IMR-90 (cell line): ENCODE data around the gene HINT3. TPM values are rescaled to one million over a fixed set of nuclear protein-coding genes. Genes with fewer than 3 reads are reported as not detected.
A peak's percentile ranks its signal among the peaks of the same experiment; 100 is the strongest.

ENCODE experiments used
- ATAC-seq: fragments of 200-7000 bp; cut with Tn5 transposase; 2 replicates; pipeline ENCODE4 v1.9.1; 2020; ENCODE audit warnings: low read depth, mild to moderate bottlenecking, moderate library complexity
- BruUV-seq: library from RNA; stranded (reverse); fragments of 400-500 nt; replicated peaks from 2 replicates; lab custom pipeline; 2021; lab: Mats Ljungman, UMichigan
- CTCF ChIA-PET: fragments of 300-600 bp; formaldehyde crosslinking; extraction: SDS; loops from one replicate; lab custom pipeline; 2021; ENCODE audit warnings: antibody characterized with exemption; lab: Yijun Ruan, JAX
- POLR2A ChIA-PET: fragments of 300-600 bp; sonication (Branson Sonifier 250); formaldehyde crosslinking; loops from one replicate; lab custom pipeline; 2022; ENCODE audit warnings: antibody characterized with exemption; ENCODE audit not compliant: unreplicated experiment; lab: Charles Lee
- DNase-seq: peaks from one replicate; pipeline ENCODE4 v3.0.0; 2013
- H2AFZ ChIP-seq: replicated peaks from 2 replicates; pipeline ENCODE3; 2013; ENCODE audit warnings: low read length, mild to moderate bottlenecking; ENCODE audit not compliant: poor library complexity
- H2AK5ac ChIP-seq: 2 replicates; pipeline ENCODE4 v1.6.1; 2013; ENCODE audit warnings: low read depth, low read length, inconsistent platforms
- H2AK9ac ChIP-seq: replicated peaks from 2 replicates; pipeline ENCODE3; 2013; ENCODE audit warnings: mild to moderate bottlenecking, low read depth, low read length, moderate library complexity; ENCODE audit not compliant: poor library complexity
- H2BK120ac ChIP-seq: 2 replicates; pipeline ENCODE4 v1.6.1; 2013; ENCODE audit warnings: low read depth, low read length, inconsistent platforms
- H2BK15ac ChIP-seq: 3 replicates; pipeline ENCODE4 v1.6.1; 2013; ENCODE audit warnings: low read depth, low read length, inconsistent platforms
- H2BK20ac ChIP-seq: 2 replicates; pipeline ENCODE4 v1.6.1; 2013; ENCODE audit warnings: low read depth, mild to moderate bottlenecking, inconsistent platforms, low read length, moderate library complexity
- H2BK5ac ChIP-seq: 2 replicates; pipeline ENCODE4 v1.6.1; 2013; ENCODE audit warnings: mild to moderate bottlenecking, low read depth, low read length, inconsistent platforms; ENCODE audit not compliant: poor library complexity, severe bottlenecking
- H3K14ac ChIP-seq: replicated peaks from 2 replicates; pipeline ENCODE4 v1.6.1; 2013; ENCODE audit warnings: low read depth, low read length, inconsistent platforms
- H3K18ac ChIP-seq: 2 replicates; pipeline ENCODE4 v1.6.1; 2013; ENCODE audit warnings: low read depth, low read length, control low read depth
- H3K23ac ChIP-seq: 2 replicates; pipeline ENCODE4 v1.6.1; 2013; ENCODE audit warnings: low read depth, low read length, inconsistent platforms
- H3K27ac ChIP-seq: 2 replicates; pipeline ENCODE4 v1.5.1; 2013; ENCODE audit warnings: mild to moderate bottlenecking, control low read depth, low read length; ENCODE audit not compliant: insufficient read depth
- H3K27me3 ChIP-seq: 2 replicates; pipeline ENCODE4 v1.6.1; 2013; ENCODE audit warnings: low read length; ENCODE audit not compliant: control insufficient read depth, insufficient read depth
- H3K36me3 ChIP-seq: 2 replicates; pipeline ENCODE4 v1.6.1; 2013; ENCODE audit warnings: low read length, mixed read lengths; ENCODE audit not compliant: control insufficient read depth, insufficient read depth
- H3K4ac ChIP-seq: 2 replicates; pipeline ENCODE4 v1.6.1; 2013; ENCODE audit warnings: low read depth, low read length, inconsistent platforms
- H3K4me1 ChIP-seq: 2 replicates; pipeline ENCODE4 v1.6.1; 2013; ENCODE audit warnings: low read length, mixed read lengths; ENCODE audit not compliant: control insufficient read depth, insufficient read depth
- H3K4me2 ChIP-seq: 2 replicates; pipeline ENCODE4 v1.6.1; 2013; ENCODE audit warnings: low read depth, mild to moderate bottlenecking, control low read depth, low read length, moderate library complexity
- H3K4me3 ChIP-seq: 2 replicates; pipeline ENCODE4 v1.5.1; 2013; ENCODE audit warnings: low read depth, mild to moderate bottlenecking, control low read depth, low read length, moderate library complexity; ENCODE audit not compliant: insufficient read depth
- H3K56ac ChIP-seq: 2 replicates; pipeline ENCODE4 v1.6.1; 2013; ENCODE audit warnings: low read length, inconsistent platforms; ENCODE audit not compliant: insufficient read depth; ENCODE audit errors: extremely low read depth
- H3K79me1 ChIP-seq, 2 experiments: 2 replicates each; pipeline ENCODE4 v1.6.1; 2013; ENCODE audit warnings: low read length in 2 of 2, inconsistent platforms in 1 of 2, low read depth in 1 of 2
- H3K9ac ChIP-seq: 2 replicates; pipeline ENCODE4 v1.6.1; 2013; ENCODE audit warnings: low read depth, low read length, control low read depth
- H3K9me1 ChIP-seq: 2 replicates; pipeline ENCODE4 v1.6.1; 2013; ENCODE audit warnings: low read length, inconsistent platforms; ENCODE audit not compliant: insufficient read depth
- H3K9me3 ChIP-seq: 2 replicates; pipeline ENCODE4 v1.6.1; 2013; ENCODE audit warnings: low read length; ENCODE audit not compliant: control insufficient read depth, insufficient read depth
- H4K20me1 ChIP-seq: 2 replicates; pipeline ENCODE4 v1.6.1; 2013; ENCODE audit warnings: low read length, inconsistent platforms; ENCODE audit not compliant: insufficient read depth
- H4K5ac ChIP-seq: 2 replicates; pipeline ENCODE4 v1.6.1; 2013; ENCODE audit warnings: mild to moderate bottlenecking, low read depth, low read length, control low read depth
- H4K8ac ChIP-seq, 2 experiments: 2 replicates each; pipeline ENCODE4 v1.6.1; 2013; ENCODE audit warnings: low read depth in 2 of 2, low read length in 2 of 2, control low read depth in 1 of 2, inconsistent platforms in 1 of 2
- H4K91ac ChIP-seq: 2 replicates; pipeline ENCODE4 v1.6.1; 2013; ENCODE audit warnings: low read depth, low read length, inconsistent platforms; ENCODE audit not compliant: insufficient read depth
- CEBPB ChIP-seq: IDR thresholded peaks from 2 replicates; pipeline ENCODE4 v1.6.1; 2012; ENCODE audit warnings: low read depth, low read length, improper control_type of control experiment
- FOS ChIP-seq: fragments of 150-350 bp; IDR thresholded peaks from 2 replicates; pipeline ENCODE4 v1.6.1; 2016; ENCODE audit warnings: low read depth, low read length
- MXI1 ChIP-seq: IDR thresholded peaks from 2 replicates; pipeline ENCODE4 v1.6.1; 2012; ENCODE audit warnings: low read depth, mild to moderate bottlenecking, low read length, moderate library complexity, borderline replicate concordance
- RCOR1 ChIP-seq: IDR thresholded peaks from 2 replicates; pipeline ENCODE4 v1.6.1; 2012; ENCODE audit warnings: mild to moderate bottlenecking, low read length, improper control_type of control experiment; ENCODE audit not compliant: insufficient replicate concordance
- SMC3 ChIP-seq: fragments of 150-350 bp; IDR thresholded peaks from 2 replicates; pipeline ENCODE4 v1.6.1; 2016; ENCODE audit warnings: low read depth, mild to moderate bottlenecking, antibody characterized with exemption, low read length, moderate library complexity
- WGBS, 2 experiments: methylation state at CpG; one replicate each; pipeline versions ENCODE4 v1.1.5 to v1.1.7; 2013; ENCODE audit warnings: missing lambda C conversion rate in 2 of 2; ENCODE audit not compliant: insufficient read length in 1 of 2; ENCODE audit errors: extremely low coverage in 2 of 2; 5-methylcytosine and 5-hydroxymethylcytosine counted together
- dilution Hi-C: fragments of 300-500 bp; cut with HindIII; formaldehyde crosslinking; loops from one replicate; pipeline ENCODE4 v1.14.3; 2018; ENCODE audit warnings: low sequenced_read_pairs; ENCODE audit not compliant: unreplicated experiment
- in situ Hi-C: fragments of 300-500 bp; cut with MboI; formaldehyde crosslinking; loops from 3 replicates; pipeline ENCODE4 v1.14.3; 2019; ENCODE audit warnings: low sequenced_read_pairs, inconsistent platforms, mixed read lengths
- intact Hi-C: fragments of 100-400 bp; cut with micrococcal nuclease; formaldehyde crosslinking; loops from 2 replicates; pipeline ENCODE4 v1.10.0; 2022
- polyA plus RNA-seq, 3 experiments: library from polyadenylated mRNA; depleted of rRNA; stranded (reverse); fragments of >200 nt; gene quantifications; 2 replicates each; pipeline ENCODE4 v1.2.3, GENCODE V29; 2012; ENCODE audit warnings: low replicate concordance in 1 of 3
- total RNA-seq: library from RNA; depleted of rRNA; stranded (reverse); fragments of >200 nt; gene quantifications from 2 replicates; pipeline ENCODE4 v1.2.3, GENCODE V29; 2012
- TF ChIP-seq, protein P1 (sequence below): fragments of 150-350 bp; IDR thresholded peaks from 2 replicates; pipeline ENCODE4 v1.6.1; 2017; ENCODE audit warnings: mild to moderate bottlenecking, antibody characterized with exemption, low read length, low read depth

HINT3 gene
- total and polyA plus RNA-seq, 2 of the 4 experiments (the other 2 are of a cell fraction), result 3.4 to 6.5 TPM

DNA sequence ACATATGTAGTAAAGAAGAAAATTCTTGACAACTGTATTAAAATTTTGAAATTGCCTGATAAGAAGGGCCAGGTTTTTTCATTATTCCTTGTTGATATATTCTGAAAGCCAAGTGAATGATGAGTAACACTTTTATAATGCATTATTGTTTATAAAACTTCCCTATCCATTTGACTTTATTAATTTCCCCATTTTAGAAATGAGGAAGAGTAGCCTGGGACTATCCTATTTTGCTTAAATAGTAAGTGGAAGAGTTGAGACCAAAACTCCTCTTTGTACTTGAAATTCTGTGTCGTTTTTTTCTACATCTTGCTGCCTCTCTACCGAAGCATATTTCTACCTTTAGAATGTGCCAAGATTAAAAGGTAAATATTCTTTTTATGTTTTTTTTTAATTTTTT lies 69.4 kb downstream of the HINT3 start:
- H3K36me3 ChIP-seq, result peaks cover 12% of the 10 kb centered on the region
- no peaks in the 10 kb centered on the region for H3K9me1 ChIP-seq
- no peaks in the 10 kb centered on the region; a peak in 1 of 4 replicates for H3K79me1 ChIP-seq
- no peak overlapping the region for H2BK120ac ChIP-seq
- TF ChIP-seq RCOR1 (no peak), FOS (no peak), SMC3 (no peak), CEBPB (no peak), MXI1 (no peak)
- TF ChIP-seq, protein P1, sequence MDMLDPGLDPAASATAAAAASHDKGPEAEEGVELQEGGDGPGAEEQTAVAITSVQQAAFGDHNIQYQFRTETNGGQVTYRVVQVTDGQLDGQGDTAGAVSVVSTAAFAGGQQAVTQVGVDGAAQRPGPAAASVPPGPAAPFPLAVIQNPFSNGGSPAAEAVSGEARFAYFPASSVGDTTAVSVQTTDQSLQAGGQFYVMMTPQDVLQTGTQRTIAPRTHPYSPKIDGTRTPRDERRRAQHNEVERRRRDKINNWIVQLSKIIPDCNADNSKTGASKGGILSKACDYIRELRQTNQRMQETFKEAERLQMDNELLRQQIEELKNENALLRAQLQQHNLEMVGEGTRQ, result no peak
- H3K27me3 ChIP-seq, result no peaks in the 10 kb centered on the region
- in situ Hi-C loops, result loop anchor here (25.0 kb wide), 2 partner anchors 311 to 1086 kb away; partner anchors contain the start of genes CENPW and RSPO3
- no peak overlapping the region for H3K56ac ChIP-seq
- ChIA-PET CTCF (no interaction called here), POLR2A (no interaction called here)
- H3K9ac ChIP-seq, result no peak overlapping the region
- H3K4me1 ChIP-seq, result no peaks in the 10 kb centered on the region
- no peak overlapping the region for H3K27ac ChIP-seq
- H4K8ac ChIP-seq, result no peak overlapping the region
- no TSS peak for BruUV-seq
- H4K5ac ChIP-seq, result no peak overlapping the region
- no peaks in the 10 kb centered on the region for H3K9me3 ChIP-seq
- H2AK9ac ChIP-seq, result no peak overlapping the region
- intact Hi-C loops, result no loop called here
- DNase-seq (peak; percentile 17), ATAC-seq (no peak)
- H2BK20ac ChIP-seq, result no peak overlapping the region
- H2AFZ ChIP-seq, result no peak overlapping the region
- no peak overlapping the region for H2BK5ac ChIP-seq
- H3K4me3 ChIP-seq, result no peak overlapping the region
- H4K91ac ChIP-seq, result no peak overlapping the region
- H2BK15ac ChIP-seq, result no peak overlapping the region
- no peak overlapping the region for H3K14ac ChIP-seq
- H4K20me1 ChIP-seq, result no peaks in the 10 kb centered on the region
- H3K4me2 ChIP-seq, result no peak overlapping the region
- H3K4ac ChIP-seq, result no peak overlapping the region
- dilution Hi-C loops, result no loop called here
- H2AK5ac ChIP-seq, result no peak overlapping the region
- no CpG with 5 or more reads among the region's 2 CpGs for WGBS, 2 experiments
- no peak overlapping the region for H3K18ac ChIP-seq
- no peak overlapping the region for H3K23ac ChIP-seq
